NT2/D1 (cell line): ENCODE results near the gene DGKK.

Source experiments
- SUZ12 ChIP-seq: IDR thresholded peaks from 2 replicates; pipeline ENCODE4 v1.6.1; 2011; ENCODE audit not compliant: insufficient read length, insufficient read depth; ENCODE audit errors: extremely low read depth
- YY1 ChIP-seq: IDR thresholded peaks from 2 replicates; pipeline ENCODE4 v1.6.1; 2011; ENCODE audit not compliant: insufficient read length, insufficient read depth
- ZNF274 ChIP-seq: IDR thresholded peaks from 2 replicates; pipeline ENCODE4 v1.6.1; 2011; ENCODE audit warnings: mild to moderate bottlenecking, low read depth, low read length

DNA sequence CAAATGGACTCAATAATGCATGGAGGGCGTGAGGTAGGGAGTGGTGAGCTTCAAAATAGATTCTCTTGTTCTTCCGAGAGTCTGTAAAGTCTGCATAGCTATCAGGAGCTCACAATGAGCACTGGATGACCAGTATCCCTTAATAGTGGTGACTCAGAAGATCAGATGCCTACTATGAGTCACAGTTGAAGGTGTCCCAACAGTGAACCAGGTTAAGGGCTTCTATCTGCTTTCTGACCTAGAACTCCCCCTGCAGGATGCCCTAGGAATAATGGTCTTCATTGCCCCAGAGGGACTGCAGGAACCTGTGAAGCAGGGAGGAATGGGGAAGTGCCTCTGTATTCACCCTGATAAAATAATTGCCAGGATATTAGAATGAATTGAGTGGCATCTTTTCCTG is 22.1 kb downstream of the DGKK start:
- TF ChIP-seq ZNF274: no peak
- no peak for TF ChIP-seq YY1
- no peak for TF ChIP-seq SUZ12
